ENCODE measurements around the gene SPIN1. TPM values are rescaled to one million over a fixed set of nuclear protein-coding genes. Genes with fewer than 3 reads are reported as not detected.

The SPIN1 gene
- total and polyA plus RNA-seq, 2 of the 8 experiments (the other 6 are each of a cell fraction or from before 2014, with no cell fraction given): 69.9 to 139 TPM

GRCh38 chr9:88418025-88418424, 29.8 kb downstream of the SPIN1 start:
- Histone ChIP-seq H4K8ac (ENCODE audit: extremely low read depth, insufficient read depth, low read length) (no peak overlapping the region), H2BK120ac (replicated peaks; ENCODE audit: low read depth, low read length) (peak overlapping the region; percentile 92), H3K4me3 (ENCODE audit: extremely low read depth in 1 of 4, insufficient read depth in 2 of 4, low read depth in 3 of 4, low read length in 4 of 4) (peak overlapping the region in 1 of 4 experiments; percentile 10; a peak in 1 of 8 replicates), H4K91ac (replicated peaks; ENCODE audit: insufficient read length, low read length) (peak overlapping the region; percentile 97), H4K20me1 (replicated peaks in 1 of 2; ENCODE audit: control insufficient read depth in 1 of 2, insufficient read depth in 2 of 2, low read length in 2 of 2) (no peaks in the 10 kb centered on the region), H2AFZ (ENCODE audit: low read length) (no peak overlapping the region), H3K56ac (replicated peaks; ENCODE audit: insufficient read length, low read depth, low read length) (no peak overlapping the region), H3K9ac (replicated peaks in 1 of 4; ENCODE audit: extremely low read depth in 1 of 4, low read depth in 3 of 4, low read length in 3 of 4) (no peak overlapping the region; a peak in 1 of 7 replicates), H3K36me3 (ENCODE audit: control insufficient read depth in 2 of 4, insufficient read depth in 4 of 4, low read length in 3 of 4) (peaks cover 0 to 43% (median 6%) of the 10 kb centered on the region in 4 experiments; a peak in 3 of 8 replicates), H3K4ac (replicated peaks; ENCODE audit: insufficient read length, low read depth, low read length) (no peak overlapping the region), H3K79me2 (ENCODE audit: control insufficient read depth in 1 of 2, insufficient read depth in 2 of 2, low read length in 2 of 2) (peaks cover 25 to 99% of the 10 kb centered on the region in 2 experiments), H2AK5ac (ENCODE audit: low read depth, low read length) (0 out of 2 replicates have a peak overlapping the region, but pooled peaks have one; percentile 6), H3K23ac (ENCODE audit: insufficient read length) (no peak overlapping the region), H3K14ac (ENCODE audit: insufficient read length) (no peak overlapping the region), H4K5ac (ENCODE audit: insufficient read length, low read depth, low read length) (no peak overlapping the region), H3K23me2 (ENCODE audit: low read depth, low read length) (no peaks in the 10 kb centered on the region), H3K4me2 (ENCODE audit: insufficient read depth in 1 of 2, low read depth in 2 of 2, low read length in 2 of 2) (peak overlapping the region; percentile 45 to 50), H3K9me3 (ENCODE audit: insufficient read depth in 2 of 2, low read depth in 1 of 2, low read length in 1 of 2) (peaks cover 11 to 12% of the 10 kb centered on the region in 2 experiments), H3K27ac (ENCODE audit: low read depth, low read length) (peak overlapping the region; percentile 43; the same call in 1 of the 2 replicates), H3K4me1 (replicated peaks in 1 of 4; ENCODE audit: control insufficient read depth in 3 of 4, insufficient read depth in 4 of 4, low read length in 3 of 4) (peaks cover 5 to 20% (median 12%) of the 10 kb centered on the region in 4 experiments; a peak in 6 of 7 replicates), H3K27me3 (replicated peaks in 1 of 4; ENCODE audit: control insufficient read depth in 3 of 4, extremely low read depth in 1 of 4, insufficient read depth in 3 of 4, low read length in 3 of 4) (no peaks in the 10 kb centered on the region), H2BK15ac (ENCODE audit: low read length) (no peak overlapping the region), H3K18ac (ENCODE audit: extremely low read depth, low read length) (no peak overlapping the region), H2BK12ac (ENCODE audit: low read depth, low read length) (peak overlapping the region; percentile 11; the same call in 1 of the 2 replicates), H3K79me1 (ENCODE audit: low read depth, low read length) (no peaks in the 10 kb centered on the region), H2BK5ac (ENCODE audit: low read depth, low read length) (peak overlapping the region; percentile 84), H2BK20ac (ENCODE audit: low read length) (peak overlapping the region; percentile 6; the same call in 1 of the 2 replicates)
- ChIA-PET POLR2A (ENCODE audit: partially characterized antibody) (interaction anchor here (0.8 to 1.0 kb wide), 2 partner anchors 19 to 33 kb away, joined by 3 read pairs; no protein-coding TSS in a partner anchor), CTCF (ENCODE audit: partially characterized antibody) (interaction anchor here (1.0 to 1.2 kb wide), 4 partner anchors 9 to 118 kb away, joined by 3 to 6 read pairs (median 4); no protein-coding TSS in a partner anchor)
- WGBS, 2 experiments (ENCODE audit: extremely low coverage in 1 of 2, insufficient coverage in 1 of 2, insufficient read length in 1 of 2, insufficient replicate concordance in 2 of 2, low coverage in 1 of 2, low lambda C conversion rate in 2 of 2, missing lambda C conversion rate in 1 of 2): 9% methylated on average over 4 of the region's 4 CpGs; no CpG with 5 or more reads in 1 of the 2 experiments
- peak in 1 of 2 experiments; percentile 19 for DNase-seq (ENCODE audit: low read depth in 1 of 2, low spot score in 2 of 2)
- FAIRE-seq: peak; percentile 76
- TF ChIP-seq EP300 (IDR thresholded peaks at IDR 0.05; ENCODE audit: borderline replicate concordance in 1 of 2, low read depth in 2 of 2, low read length in 2 of 2) (peak in 1 of 2 experiments; percentile 58; a peak in 1 of 3 replicates), FOSL1 (IDR thresholded peaks at IDR 0.05; ENCODE audit: insufficient read depth, low read depth, low read length) (no peak), POLR2AphosphoS5 (IDR thresholded peaks at IDR 0.05; ENCODE audit: low read depth, low read length) (no peak), POLR2A (IDR thresholded peaks at IDR 0.05; ENCODE audit: control extremely low read depth in 1 of 2, low read depth in 2 of 2, low read length in 2 of 2) (0 out of 3 replicates have a peak, but pooled peaks of 1 of the 2 experiments have one; percentile 30), POU5F1 (IDR thresholded peaks at IDR 0.05; ENCODE audit: low read depth, low read length) (0 out of 2 replicates have a peak, but pooled peaks have one; percentile 19), NANOG (IDR thresholded peaks at IDR 0.05; ENCODE audit: insufficient read depth, low read depth, low read length, poor library complexity, severe bottlenecking) (peak; percentile 83), TEAD4 (IDR thresholded peaks at IDR 0.05; ENCODE audit: low read depth, low read length) (peak; percentile 75), BACH1 (IDR thresholded peaks at IDR 0.05; ENCODE audit: low read length) (no peak), RFX5 (IDR thresholded peaks at IDR 0.05; ENCODE audit: borderline replicate concordance, low read depth, low read length) (no peak), CHD2 (IDR thresholded peaks at IDR 0.05; ENCODE audit: low read length) (no peak), SP1 (IDR thresholded peaks at IDR 0.05; ENCODE audit: low read depth, low read length) (0 out of 2 replicates have a peak, but pooled peaks have one; percentile 13), KDM4A (IDR thresholded peaks at IDR 0.05; ENCODE audit: low read depth, low read length, severe bottlenecking) (no peak), RNF2 (IDR thresholded peaks at IDR 0.05; ENCODE audit: borderline replicate concordance, low read depth, low read length, missing control alignments, poor library complexity, severe bottlenecking) (no peak)
